GM23338 (cell line): ENCODE measurements around the gene PDE3B.

Source experiments
- EZH2 ChIP-seq: fragments of 200-600 bp; sonication (generic); IDR thresholded peaks from one replicate; pipeline ENCODE4 v1.8.0; 2017; ENCODE audit warnings: antibody characterized with exemption, mild to moderate bottlenecking, low read depth; ENCODE audit not compliant: unreplicated experiment
- POLR2AphosphoS5 ChIP-seq: IDR thresholded peaks from 2 replicates; pipeline ENCODE4 v1.6.1; 2016; ENCODE audit warnings: antibody characterized with exemption, low read depth
- TF ChIP-seq, protein P1 (sequence below), 2 experiments: fragments of 200-600 bp in 1 of 2; sonication (generic) in 1 of 2; conservative IDR thresholded peaks; 2 replicates each; pipeline versions ENCODE4 v1.5.1 to v1.6.1; 2016 to 2017; ENCODE audit warnings: antibody characterized with exemption in 2 of 2, low read depth in 2 of 2, mild to moderate bottlenecking in 2 of 2, moderate library complexity in 1 of 2
- TF ChIP-seq, protein P2 (sequence below): IDR thresholded peaks from one replicate; pipeline ENCODE4 v1.6.1; 2018; ENCODE audit warnings: antibody characterized with exemption; ENCODE audit not compliant: unreplicated experiment

DNA sequence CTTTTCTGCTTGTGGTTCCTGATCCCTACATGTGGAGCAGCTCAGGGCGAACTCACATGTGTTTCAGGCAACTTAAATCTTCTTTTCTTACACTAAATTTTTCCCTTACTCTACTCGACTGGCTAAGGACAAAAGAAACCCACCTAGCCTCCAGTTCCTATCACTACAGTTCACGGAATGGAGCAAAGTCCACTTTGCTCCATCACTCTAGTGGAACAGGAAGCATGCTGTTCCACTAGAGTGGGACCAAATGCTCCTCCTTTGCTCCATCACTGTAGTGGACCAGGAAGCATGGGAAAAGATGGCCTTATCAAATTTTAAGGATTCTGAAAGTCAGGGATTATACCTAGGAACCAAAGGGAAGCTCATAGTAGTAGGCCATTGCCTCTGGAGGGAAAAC is 36.1 kb downstream of the PDE3B start:
- TF ChIP-seq POLR2AphosphoS5 = no peak
- TF ChIP-seq, protein P1, sequence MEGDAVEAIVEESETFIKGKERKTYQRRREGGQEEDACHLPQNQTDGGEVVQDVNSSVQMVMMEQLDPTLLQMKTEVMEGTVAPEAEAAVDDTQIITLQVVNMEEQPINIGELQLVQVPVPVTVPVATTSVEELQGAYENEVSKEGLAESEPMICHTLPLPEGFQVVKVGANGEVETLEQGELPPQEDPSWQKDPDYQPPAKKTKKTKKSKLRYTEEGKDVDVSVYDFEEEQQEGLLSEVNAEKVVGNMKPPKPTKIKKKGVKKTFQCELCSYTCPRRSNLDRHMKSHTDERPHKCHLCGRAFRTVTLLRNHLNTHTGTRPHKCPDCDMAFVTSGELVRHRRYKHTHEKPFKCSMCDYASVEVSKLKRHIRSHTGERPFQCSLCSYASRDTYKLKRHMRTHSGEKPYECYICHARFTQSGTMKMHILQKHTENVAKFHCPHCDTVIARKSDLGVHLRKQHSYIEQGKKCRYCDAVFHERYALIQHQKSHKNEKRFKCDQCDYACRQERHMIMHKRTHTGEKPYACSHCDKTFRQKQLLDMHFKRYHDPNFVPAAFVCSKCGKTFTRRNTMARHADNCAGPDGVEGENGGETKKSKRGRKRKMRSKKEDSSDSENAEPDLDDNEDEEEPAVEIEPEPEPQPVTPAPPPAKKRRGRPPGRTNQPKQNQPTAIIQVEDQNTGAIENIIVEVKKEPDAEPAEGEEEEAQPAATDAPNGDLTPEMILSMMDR (conservative IDR thresholded peaks at IDR 0.05; ENCODE audit: low read depth in 2 of 2) = no peak
- TF ChIP-seq EZH2 = no peak
- TF ChIP-seq, protein P2, sequence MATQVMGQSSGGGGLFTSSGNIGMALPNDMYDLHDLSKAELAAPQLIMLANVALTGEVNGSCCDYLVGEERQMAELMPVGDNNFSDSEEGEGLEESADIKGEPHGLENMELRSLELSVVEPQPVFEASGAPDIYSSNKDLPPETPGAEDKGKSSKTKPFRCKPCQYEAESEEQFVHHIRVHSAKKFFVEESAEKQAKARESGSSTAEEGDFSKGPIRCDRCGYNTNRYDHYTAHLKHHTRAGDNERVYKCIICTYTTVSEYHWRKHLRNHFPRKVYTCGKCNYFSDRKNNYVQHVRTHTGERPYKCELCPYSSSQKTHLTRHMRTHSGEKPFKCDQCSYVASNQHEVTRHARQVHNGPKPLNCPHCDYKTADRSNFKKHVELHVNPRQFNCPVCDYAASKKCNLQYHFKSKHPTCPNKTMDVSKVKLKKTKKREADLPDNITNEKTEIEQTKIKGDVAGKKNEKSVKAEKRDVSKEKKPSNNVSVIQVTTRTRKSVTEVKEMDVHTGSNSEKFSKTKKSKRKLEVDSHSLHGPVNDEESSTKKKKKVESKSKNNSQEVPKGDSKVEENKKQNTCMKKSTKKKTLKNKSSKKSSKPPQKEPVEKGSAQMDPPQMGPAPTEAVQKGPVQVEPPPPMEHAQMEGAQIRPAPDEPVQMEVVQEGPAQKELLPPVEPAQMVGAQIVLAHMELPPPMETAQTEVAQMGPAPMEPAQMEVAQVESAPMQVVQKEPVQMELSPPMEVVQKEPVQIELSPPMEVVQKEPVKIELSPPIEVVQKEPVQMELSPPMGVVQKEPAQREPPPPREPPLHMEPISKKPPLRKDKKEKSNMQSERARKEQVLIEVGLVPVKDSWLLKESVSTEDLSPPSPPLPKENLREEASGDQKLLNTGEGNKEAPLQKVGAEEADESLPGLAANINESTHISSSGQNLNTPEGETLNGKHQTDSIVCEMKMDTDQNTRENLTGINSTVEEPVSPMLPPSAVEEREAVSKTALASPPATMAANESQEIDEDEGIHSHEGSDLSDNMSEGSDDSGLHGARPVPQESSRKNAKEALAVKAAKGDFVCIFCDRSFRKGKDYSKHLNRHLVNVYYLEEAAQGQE = no peak
